ENCODE measurements around the gene ARHGAP42. TPM values are rescaled to one million over a fixed set of nuclear protein-coding genes. Genes with fewer than 3 reads are reported as not detected.

Gene ARHGAP42
- total RNA-seq, 1 experiment from 2014 or later: 39.1 TPM

- Histone ChIP-seq H4K5ac (ENCODE audit: insufficient read length, low read depth, low read length) (no peak overlapping the region), H3K4me2 (ENCODE audit: insufficient read depth, insufficient read length, low read length) (no peak overlapping the region), H3K4me1 (ENCODE audit: insufficient read depth, low read length) (peaks cover 7% of the 10 kb centered on the region; the same call in 1 of the 2 replicates), H3K14ac (ENCODE audit: insufficient read depth, low read length) (no peak overlapping the region), H4K91ac (ENCODE audit: insufficient read length, low read depth, low read length) (no peak overlapping the region), H2BK5ac (ENCODE audit: insufficient read length, low read length) (no peak overlapping the region), H3K18ac (ENCODE audit: insufficient read length, low read depth, low read length) (no peak overlapping the region), H3K4ac (ENCODE audit: low read depth, low read length) (no peak overlapping the region), H3K79me2 (ENCODE audit: insufficient read depth, low read length) (no peaks in the 10 kb centered on the region; the same call in 1 of the 2 replicates), H2BK15ac (ENCODE audit: low read depth, low read length) (no peak overlapping the region), H3K56ac (ENCODE audit: insufficient read length, low read depth, low read length) (no peak overlapping the region), H3T11ph (ENCODE audit: low read length) (no peak overlapping the region), H4K8ac (replicated peaks; ENCODE audit: insufficient read length, low read depth, low read length) (no peak overlapping the region), H2AK5ac (ENCODE audit: insufficient read length, low read length) (no peak overlapping the region), H3K27ac (ENCODE audit: insufficient read length, low read depth, low read length) (no peak overlapping the region), H3K9ac (ENCODE audit: extremely low read depth, insufficient read length, low read length) (no peak overlapping the region), H3K79me1 (ENCODE audit: insufficient read depth, low read depth, low read length, poor library complexity, severe bottlenecking) (no peaks in the 10 kb centered on the region), H2BK12ac (ENCODE audit: insufficient read length, low read depth, low read length) (no peak overlapping the region), H3K23ac (ENCODE audit: insufficient read length, low read depth, low read length) (no peak overlapping the region), H2BK120ac (ENCODE audit: low read depth, low read length, poor library complexity, severe bottlenecking) (no peak overlapping the region), H2AFZ (ENCODE audit: low read length) (no peak overlapping the region), H3K27me3 (ENCODE audit: insufficient read depth, low read length) (no peaks in the 10 kb centered on the region), H2BK20ac (ENCODE audit: low read depth, low read length, poor library complexity, severe bottlenecking) (no peak overlapping the region), H4K20me1 (ENCODE audit: control insufficient read depth, insufficient read depth, insufficient read length) (no peaks in the 10 kb centered on the region), H3K23me2 (ENCODE audit: insufficient read length, low read depth, low read length, poor library complexity, severe bottlenecking) (no peaks in the 10 kb centered on the region), H3K9me3 (ENCODE audit: control insufficient read depth, low read depth, low read length) (no peaks in the 10 kb centered on the region)
- TF ChIP-seq CTCF (conservative IDR thresholded peaks at IDR 0.05): no peak
- H3K36me3 Mint-ChIP-seq (ENCODE audit: insufficient read depth in 1 of 3, low read depth in 3 of 3): no peaks in the 10 kb centered on the region
- no peak for DNase-seq
- no peaks in the 10 kb centered on the region for H3K27me3 Mint-ChIP-seq (ENCODE audit: low read depth)
- peaks cover 15 to 16% of the 10 kb centered on the region in 2 experiments for H3K4me1 Mint-ChIP-seq
- H3K9me3 Mint-ChIP-seq: no peaks in the 10 kb centered on the region
- no peak overlapping the region for H3K4me3 Mint-ChIP-seq
- no peak overlapping the region for H3K27ac Mint-ChIP-seq
- WGBS (ENCODE audit: extremely low coverage, insufficient read length, low lambda C conversion rate): no CpG with 5 or more reads among the region's 1 CpG
These were observed 48.4 kb upstream of the ARHGAP42 start for GRCh38 chr11:100638648-100639047.

All from H9 (cell line).